ENCODE data around the gene GFPT1. TPM values are rescaled to one million over a fixed set of nuclear protein-coding genes. Genes with fewer than 3 reads are reported as not detected.

Gene GFPT1
- total RNA-seq, 1 donor from 2014 or later = 126 TPM

- TF ChIP-seq EZH2 (IDR thresholded peaks at IDR 0.05; ENCODE audit: insufficient read depth, low read length) (no peak), CTCF (IDR thresholded peaks at IDR 0.05; ENCODE audit: insufficient read depth, low read depth, low read length) (no peak)
- H3K27ac Mint-ChIP-seq (ENCODE audit: unreplicated experiment) = no peak overlapping the region
- H4K20me1 ChIP-seq (ENCODE audit: insufficient read depth, low read length) = no peaks in the 10 kb centered on the region
- no peaks in the 10 kb centered on the region for H3K27me3 ChIP-seq (ENCODE audit: insufficient read depth, low read length)
- H3K4me1 Mint-ChIP-seq (ENCODE audit: low read depth, unreplicated experiment) = no peaks in the 10 kb centered on the region
- no peaks in the 10 kb centered on the region for H3K27me3 Mint-ChIP-seq (ENCODE audit: low read depth, unreplicated experiment)
- H3K9me3 Mint-ChIP-seq (ENCODE audit: unreplicated experiment) = peaks cover 1% of the 10 kb centered on the region
- H3K4me3 Mint-ChIP-seq (ENCODE audit: unreplicated experiment) = no peak overlapping the region
- no peak overlapping the region for H3K27ac ChIP-seq (ENCODE audit: low read depth, low read length)
- H3K79me2 ChIP-seq (ENCODE audit: insufficient read depth, low read length) = no peaks in the 10 kb centered on the region
- no peaks in the 10 kb centered on the region for H3K9me3 ChIP-seq (ENCODE audit: insufficient read depth, low read depth, low read length)
- no peaks in the 10 kb centered on the region for H3K36me3 Mint-ChIP-seq (ENCODE audit: low read depth, unreplicated experiment)
- H3K9ac ChIP-seq (ENCODE audit: low read length) = no peak overlapping the region
- no peak overlapping the region for H2AFZ ChIP-seq (ENCODE audit: low read depth, low read length)
- H3K4me2 ChIP-seq (ENCODE audit: low read length) = no peak overlapping the region
- H3K4me1 ChIP-seq (ENCODE audit: insufficient read depth, low read length) = no peaks in the 10 kb centered on the region
- H3K36me3 ChIP-seq (ENCODE audit: insufficient read depth, low read length) = no peaks in the 10 kb centered on the region
- FAIRE-seq (no peak), DNase-seq (ENCODE audit: low read depth) (no peak)
- H3K4me3 ChIP-seq (ENCODE audit: insufficient read depth, low read depth, low read length) = no peak overlapping the region
Measured at GRCh38 chr2:69279931-69280681, 106.9 kb downstream of the GFPT1 start.

GRCh38 chr2:69279211-69279610 is 107.8 kb downstream of the GFPT1 start:
- no peak overlapping the region for H3K4me2 ChIP-seq (ENCODE audit: low read length)
- H3K4me3 ChIP-seq (ENCODE audit: insufficient read depth, low read depth, low read length) = no peak overlapping the region
- Mint-ChIP-seq H3K4me3 (ENCODE audit: unreplicated experiment) (no peak overlapping the region), H3K36me3 (ENCODE audit: low read depth, unreplicated experiment) (no peaks in the 10 kb centered on the region), H3K27me3 (ENCODE audit: low read depth, unreplicated experiment) (no peaks in the 10 kb centered on the region), H3K27ac (ENCODE audit: unreplicated experiment) (no peak overlapping the region), H3K9me3 (ENCODE audit: unreplicated experiment) (peaks cover 1% of the 10 kb centered on the region), H3K4me1 (ENCODE audit: low read depth, unreplicated experiment) (no peaks in the 10 kb centered on the region)
- FAIRE-seq (no peak), DNase-seq (ENCODE audit: low read depth) (no peak)
- H3K27ac ChIP-seq (ENCODE audit: low read depth, low read length) = no peak overlapping the region
- no peaks in the 10 kb centered on the region for H3K79me2 ChIP-seq (ENCODE audit: insufficient read depth, low read length)
- H3K36me3 ChIP-seq (ENCODE audit: insufficient read depth, low read length) = no peaks in the 10 kb centered on the region
- H3K4me1 ChIP-seq (ENCODE audit: insufficient read depth, low read length) = no peaks in the 10 kb centered on the region
- no peak for TF ChIP-seq CTCF (IDR thresholded peaks at IDR 0.05; ENCODE audit: insufficient read depth, low read depth, low read length)
- TF ChIP-seq EZH2 (IDR thresholded peaks at IDR 0.05; ENCODE audit: insufficient read depth, low read length) = no peak
- H3K9ac ChIP-seq (ENCODE audit: low read length) = no peak overlapping the region
- no peaks in the 10 kb centered on the region for H4K20me1 ChIP-seq (ENCODE audit: insufficient read depth, low read length)
- no peaks in the 10 kb centered on the region for H3K27me3 ChIP-seq (ENCODE audit: insufficient read depth, low read length)
- no peak overlapping the region for H2AFZ ChIP-seq (ENCODE audit: low read depth, low read length)
- no peaks in the 10 kb centered on the region for H3K9me3 ChIP-seq (ENCODE audit: insufficient read depth, low read depth, low read length)

- Histone ChIP-seq H3K36me3 (ENCODE audit: insufficient read depth, low read length) (no peaks in the 10 kb centered on the region), H3K27ac (ENCODE audit: low read depth, low read length) (no peak overlapping the region), H3K4me1 (ENCODE audit: insufficient read depth, low read length) (no peaks in the 10 kb centered on the region), H3K9me3 (ENCODE audit: insufficient read depth, low read depth, low read length) (no peaks in the 10 kb centered on the region), H4K20me1 (ENCODE audit: insufficient read depth, low read length) (no peaks in the 10 kb centered on the region), H3K4me3 (ENCODE audit: insufficient read depth, low read depth, low read length) (no peak overlapping the region), H3K4me2 (ENCODE audit: low read length) (no peak overlapping the region), H3K79me2 (ENCODE audit: insufficient read depth, low read length) (no peaks in the 10 kb centered on the region), H2AFZ (ENCODE audit: low read depth, low read length) (no peak overlapping the region), H3K27me3 (ENCODE audit: insufficient read depth, low read length) (no peaks in the 10 kb centered on the region), H3K9ac (ENCODE audit: low read length) (no peak overlapping the region)
- no peak overlapping the region for H3K4me3 Mint-ChIP-seq (ENCODE audit: unreplicated experiment)
- no peak for TF ChIP-seq EZH2 (IDR thresholded peaks at IDR 0.05; ENCODE audit: insufficient read depth, low read length)
- TF ChIP-seq CTCF (IDR thresholded peaks at IDR 0.05; ENCODE audit: insufficient read depth, low read depth, low read length) = no peak
- H3K27me3 Mint-ChIP-seq (ENCODE audit: low read depth, unreplicated experiment) = no peaks in the 10 kb centered on the region
- H3K36me3 Mint-ChIP-seq (ENCODE audit: low read depth, unreplicated experiment) = no peaks in the 10 kb centered on the region
- H3K4me1 Mint-ChIP-seq (ENCODE audit: low read depth, unreplicated experiment) = no peaks in the 10 kb centered on the region
- peaks cover 1% of the 10 kb centered on the region for H3K9me3 Mint-ChIP-seq (ENCODE audit: unreplicated experiment)
- no peak overlapping the region for H3K27ac Mint-ChIP-seq (ENCODE audit: unreplicated experiment)
- DNase-seq (ENCODE audit: low read depth) (no peak), FAIRE-seq (no peak)
Measured at GRCh38 chr2:69278366-69278765, 108.7 kb downstream of the GFPT1 start.

Measured in astrocyte (in vitro differentiated cells and primary cell).